ENCODE results near the gene SRSF8. TPM values are rescaled to one million over a fixed set of nuclear protein-coding genes. Genes with fewer than 3 reads are reported as not detected.
"Not testable (repeated sequence)": the region's sequence is repeated elsewhere in the genome, so short reads cannot be mapped to it uniquely, and the experiment has no call there.

Gene SRSF8
- total RNA-seq, 3 donors from 2014 or later (not counting 1 experiment from before 2014, with no cell fraction given), result 40.0 to 51.8 (median 43.0) TPM

DNA sequence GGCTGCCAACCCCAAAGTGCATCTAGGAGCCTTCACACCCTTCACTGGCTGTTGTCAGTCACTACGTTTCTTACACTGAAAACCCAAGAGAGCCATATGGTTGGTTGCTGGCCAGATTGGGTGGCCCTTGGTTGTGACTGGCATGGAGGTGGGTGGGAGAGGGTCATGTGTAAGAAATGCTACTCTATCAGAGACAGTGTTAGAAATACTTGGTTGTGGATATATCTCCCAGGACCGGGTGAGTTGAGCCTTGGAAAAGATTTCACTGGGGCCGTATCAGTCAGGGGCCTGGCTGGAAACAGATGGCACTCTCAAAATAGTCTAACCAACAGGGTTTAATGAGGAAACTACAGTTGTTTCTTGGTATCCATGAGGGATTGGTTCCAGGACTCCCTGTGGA is 38.1 kb downstream of the SRSF8 start:
- intact Hi-C loops (cut with micrococcal nuclease), result no loop called here
- no peak overlapping the region for H3K4me3 Mint-ChIP-seq
- H3K4me1 ChIP-seq (ENCODE audit: control insufficient read depth, insufficient read depth, low read length), result no peaks in the 10 kb centered on the region
- 94% methylated on average over 3 of the region's 3 CpGs for WGBS (ENCODE audit: insufficient coverage)
- H3K36me3 Mint-ChIP-seq, result no peaks in the 10 kb centered on the region
- H3K27me3 Mint-ChIP-seq (ENCODE audit: low read depth in 2 of 2), result no peaks in the 10 kb centered on the region
- H3K36me3 ChIP-seq (ENCODE audit: control insufficient read depth, insufficient read depth, low read length), result no peaks in the 10 kb centered on the region
- ATAC-seq, result no peak
- no peak overlapping the region for H3K4me3 ChIP-seq (ENCODE audit: low read length)
- no peak for DNase-seq
- H3K9me3 ChIP-seq (ENCODE audit: control insufficient read depth, insufficient read depth, low read length), result no peaks in the 10 kb centered on the region
- H3K9me3 Mint-ChIP-seq, result no peaks in the 10 kb centered on the region
- H3K27me3 ChIP-seq (ENCODE audit: control insufficient read depth, insufficient read depth, low read length), result no peaks in the 10 kb centered on the region
- peaks cover 24 to 27% of the 10 kb centered on the region in 2 donors for H3K4me1 Mint-ChIP-seq
- TF ChIP-seq, protein P1, sequence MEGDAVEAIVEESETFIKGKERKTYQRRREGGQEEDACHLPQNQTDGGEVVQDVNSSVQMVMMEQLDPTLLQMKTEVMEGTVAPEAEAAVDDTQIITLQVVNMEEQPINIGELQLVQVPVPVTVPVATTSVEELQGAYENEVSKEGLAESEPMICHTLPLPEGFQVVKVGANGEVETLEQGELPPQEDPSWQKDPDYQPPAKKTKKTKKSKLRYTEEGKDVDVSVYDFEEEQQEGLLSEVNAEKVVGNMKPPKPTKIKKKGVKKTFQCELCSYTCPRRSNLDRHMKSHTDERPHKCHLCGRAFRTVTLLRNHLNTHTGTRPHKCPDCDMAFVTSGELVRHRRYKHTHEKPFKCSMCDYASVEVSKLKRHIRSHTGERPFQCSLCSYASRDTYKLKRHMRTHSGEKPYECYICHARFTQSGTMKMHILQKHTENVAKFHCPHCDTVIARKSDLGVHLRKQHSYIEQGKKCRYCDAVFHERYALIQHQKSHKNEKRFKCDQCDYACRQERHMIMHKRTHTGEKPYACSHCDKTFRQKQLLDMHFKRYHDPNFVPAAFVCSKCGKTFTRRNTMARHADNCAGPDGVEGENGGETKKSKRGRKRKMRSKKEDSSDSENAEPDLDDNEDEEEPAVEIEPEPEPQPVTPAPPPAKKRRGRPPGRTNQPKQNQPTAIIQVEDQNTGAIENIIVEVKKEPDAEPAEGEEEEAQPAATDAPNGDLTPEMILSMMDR (IDR thresholded peaks at IDR 0.05), result no peak
- H3K27ac Mint-ChIP-seq, result no peak overlapping the region
- H3K27ac ChIP-seq (ENCODE audit: low read length), result no peak overlapping the region

DNA sequence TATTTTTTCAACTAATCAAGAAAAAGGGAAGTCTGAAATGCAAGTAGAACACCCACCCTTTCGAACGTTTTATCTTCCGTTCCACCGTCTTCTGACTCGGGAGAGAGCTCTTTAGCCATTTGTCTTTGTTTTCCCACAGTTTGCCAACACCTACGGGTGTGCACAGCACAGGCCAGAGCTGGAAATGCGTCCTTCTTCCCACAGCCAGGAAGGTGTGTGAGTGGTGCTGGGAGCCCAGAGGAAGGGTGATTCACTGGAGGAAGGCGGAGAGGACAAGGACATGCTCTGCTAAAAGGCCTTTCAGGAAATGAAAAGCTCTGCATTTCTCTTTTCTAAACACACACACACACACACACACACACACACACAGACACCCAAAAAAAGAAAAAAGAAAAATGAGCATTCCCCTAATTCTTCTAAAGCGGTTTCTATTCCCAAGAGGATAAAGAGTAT is 41.5 kb downstream of the SRSF8 start:
- no peak for ATAC-seq
- intact Hi-C loops (cut with micrococcal nuclease), result no loop called here
- H3K36me3 Mint-ChIP-seq, result no peaks in the 10 kb centered on the region
- WGBS (ENCODE audit: insufficient coverage), result 61% methylated on average over 7 of the region's 9 CpGs
- H3K27me3 ChIP-seq (ENCODE audit: control insufficient read depth, insufficient read depth, low read length), result no peaks in the 10 kb centered on the region
- H3K9me3 ChIP-seq (ENCODE audit: control insufficient read depth, insufficient read depth, low read length), result no peaks in the 10 kb centered on the region
- no peak overlapping the region for H3K27ac Mint-ChIP-seq
- no peaks in the 10 kb centered on the region for H3K4me1 ChIP-seq (ENCODE audit: control insufficient read depth, insufficient read depth, low read length)
- H3K27me3 Mint-ChIP-seq (ENCODE audit: low read depth in 2 of 2), result no peaks in the 10 kb centered on the region
- DNase-seq, result no peak
- no peak overlapping the region for H3K4me3 Mint-ChIP-seq
- H3K9me3 Mint-ChIP-seq, result no peaks in the 10 kb centered on the region
- no peaks in the 10 kb centered on the region for H3K36me3 ChIP-seq (ENCODE audit: control insufficient read depth, insufficient read depth, low read length)
- TF ChIP-seq, protein P1 (IDR thresholded peaks at IDR 0.05), result no peak
- no peak overlapping the region for H3K4me3 ChIP-seq (ENCODE audit: low read length)
- no peak overlapping the region for H3K27ac ChIP-seq (ENCODE audit: low read length)
- peaks cover 16 to 38% of the 10 kb centered on the region in 2 donors for H3K4me1 Mint-ChIP-seq

DNA sequence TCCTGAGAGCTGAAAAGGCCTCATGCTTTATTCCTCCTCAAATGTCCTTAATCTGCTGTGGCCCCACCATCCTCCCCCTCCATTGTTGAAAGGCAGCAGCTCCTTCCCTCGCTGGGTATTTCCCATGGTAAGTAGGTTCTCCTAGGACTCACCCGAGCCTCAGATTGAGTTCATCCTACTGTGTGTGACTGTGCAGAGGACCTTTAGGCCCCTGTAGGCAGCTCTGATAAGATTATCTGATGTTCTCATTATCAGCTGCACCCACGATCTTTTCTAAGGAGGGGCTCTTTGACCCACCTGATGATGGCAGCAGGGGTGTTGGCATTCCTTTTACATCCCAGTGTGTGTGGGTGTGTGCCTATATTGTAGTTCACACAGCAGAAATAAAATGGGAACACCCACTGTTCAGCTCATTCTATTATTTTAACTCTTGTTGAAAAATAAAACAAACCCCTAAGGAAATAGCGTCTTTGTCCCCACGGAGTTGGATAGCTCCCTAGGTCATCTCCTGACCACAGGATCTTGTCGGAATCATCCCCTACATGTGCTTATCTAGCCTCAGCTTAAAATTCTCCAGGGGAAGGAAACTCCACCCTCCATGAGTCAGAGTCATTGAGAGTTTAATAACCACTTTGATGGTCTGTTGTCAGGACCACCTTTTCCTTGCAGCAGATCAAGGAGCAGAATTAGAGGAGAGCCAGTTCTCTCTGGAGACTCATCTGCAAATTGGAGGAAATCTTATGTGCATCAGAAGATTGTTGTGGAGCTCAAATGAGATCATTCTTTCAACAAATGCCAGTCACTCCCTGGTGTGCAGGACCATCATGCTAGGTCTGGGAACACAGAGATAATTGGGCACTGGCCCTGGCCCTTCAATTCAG is 42.2 kb downstream of the SRSF8 start:
- TF ChIP-seq, protein P1 (IDR thresholded peaks at IDR 0.05), result no peak
- no peak overlapping the region for H3K4me3 ChIP-seq (ENCODE audit: low read length)

GRCh38 chr11:95111471-95111870 is 44.8 kb downstream of the SRSF8 start:
- not testable (repeated sequence) for H3K4me3 Mint-ChIP-seq, H3K36me3 Mint-ChIP-seq
- 97% methylated on average over 2 of the region's 3 CpGs for WGBS (ENCODE audit: insufficient coverage)

More for the DNA sequence above, 42.2 kb downstream of the SRSF8 start:
- DNase-seq (no peak), ATAC-seq (no peak)
- intact Hi-C loops (cut with micrococcal nuclease), result no loop called here
- Mint-ChIP-seq H3K36me3 (no peaks in the 10 kb centered on the region), H3K27me3 (ENCODE audit: low read depth in 2 of 2) (no peaks in the 10 kb centered on the region), H3K4me1 (peaks cover 16 to 38% of the 10 kb centered on the region in 2 donors), H3K9me3 (no peaks in the 10 kb centered on the region), H3K27ac (no peak overlapping the region), H3K4me3 (no peak overlapping the region)
- Histone ChIP-seq H3K27me3 (ENCODE audit: control insufficient read depth, insufficient read depth, low read length) (no peaks in the 10 kb centered on the region), H3K27ac (ENCODE audit: low read length) (no peak overlapping the region), H3K4me1 (ENCODE audit: control insufficient read depth, insufficient read depth, low read length) (no peaks in the 10 kb centered on the region), H3K36me3 (ENCODE audit: control insufficient read depth, insufficient read depth, low read length) (no peaks in the 10 kb centered on the region), H3K9me3 (ENCODE audit: control insufficient read depth, insufficient read depth, low read length) (no peaks in the 10 kb centered on the region)
- 88% methylated on average over 6 of the region's 6 CpGs for WGBS (ENCODE audit: insufficient coverage)

More at GRCh38 chr11:95111471-95111870, 44.8 kb downstream of the SRSF8 start:
- peaks cover 10 to 31% of the 10 kb centered on the region in 2 donors for H3K4me1 Mint-ChIP-seq
- H3K9me3 ChIP-seq (ENCODE audit: control insufficient read depth, insufficient read depth, low read length); H3K36me3 ChIP-seq (ENCODE audit: control insufficient read depth, insufficient read depth, low read length); H3K27ac Mint-ChIP-seq; intact Hi-C loops (cut with micrococcal nuclease); H3K27ac ChIP-seq (ENCODE audit: low read length); H3K4me3 ChIP-seq (ENCODE audit: low read length); ATAC-seq; DNase-seq; H3K4me1 ChIP-seq (ENCODE audit: control insufficient read depth, insufficient read depth, low read length); H3K9me3 Mint-ChIP-seq; H3K27me3 ChIP-seq (ENCODE audit: control insufficient read depth, insufficient read depth, low read length); H3K27me3 Mint-ChIP-seq (ENCODE audit: low read depth in 2 of 2): not testable (repeated sequence)

Data from natural killer cell (primary cell).